Measurements from ENCODE around the gene DLGAP5. TPM values are rescaled to one million over a fixed set of nuclear protein-coding genes. Genes with fewer than 3 reads are reported as not detected.

The DLGAP5 gene
- total RNA-seq, 1 experiment from 2014 or later = 72.8 TPM

GRCh38 chr14:55152052-55152753 is 39.2 kb downstream of the DLGAP5 start:
- RAD21 ChIA-PET (ENCODE audit: low non-redundant PET in 1 of 2, low total read pairs in 2 of 2, uncharacterized antibody in 2 of 2, unreplicated experiment in 2 of 2) = no interaction called here
- Histone ChIP-seq H2AFZ (ENCODE audit: low read depth, low read length, poor library complexity, severe bottlenecking) (no peak overlapping the region), H3K9me2 (ENCODE audit: insufficient read depth) (no peaks in the 10 kb centered on the region), H3K79me2 (ENCODE audit: insufficient read depth, low read length) (no peaks in the 10 kb centered on the region), H3K4me1 (ENCODE audit: control insufficient read depth in 1 of 2, insufficient read depth in 2 of 2, low read length in 2 of 2) (no peaks in the 10 kb centered on the region), H4K20me1 (ENCODE audit: insufficient read depth) (no peaks in the 10 kb centered on the region), H3K4me3 (replicated peaks in 1 of 2; ENCODE audit: low read depth in 1 of 2, low read length in 2 of 2) (no peak overlapping the region), H3K9me3 (ENCODE audit: control insufficient read depth in 1 of 2, insufficient read depth in 1 of 2, low read depth in 1 of 2, low read length in 2 of 2) (no peaks in the 10 kb centered on the region), H3K27me3 (ENCODE audit: insufficient read depth, low read length) (no peaks in the 10 kb centered on the region), H3K9ac (ENCODE audit: low read length) (no peak overlapping the region), H3K4me2 (ENCODE audit: low read length) (no peak overlapping the region), H3K36me3 (ENCODE audit: control insufficient read depth in 1 of 2, insufficient read depth in 2 of 2, low read length in 2 of 2) (peaks cover 31 to 54% of the 10 kb centered on the region in 2 experiments), H3K27ac (ENCODE audit: low read depth, low read length) (no peak overlapping the region)
- CTCF ChIA-PET = no interaction called here
- TF ChIP-seq REST (IDR thresholded peaks at IDR 0.05; ENCODE audit: low read depth) (no peak), FOSL1 (IDR thresholded peaks at IDR 0.05; ENCODE audit: low read depth) (no peak)
- BruUV-seq (replicated peaks) = no TSS peak
- intact Hi-C loops (cut with micrococcal nuclease) = no loop called here
- ATAC-seq = no peak
- DNase-seq (ENCODE audit: low read depth, low spot score) = no peak
- POLR2A ChIA-PET = no interaction called here

GRCh38 chr14:55151601-55152000 is 39.8 kb downstream of the DLGAP5 start:
- H3K36me3 ChIP-seq (ENCODE audit: control insufficient read depth in 1 of 2, insufficient read depth in 2 of 2, low read length in 2 of 2) = peaks cover 28 to 55% of the 10 kb centered on the region in 2 experiments
- no peak for ATAC-seq
- H3K27me3 ChIP-seq (ENCODE audit: insufficient read depth, low read length) = no peaks in the 10 kb centered on the region
- no peak overlapping the region for H3K4me3 ChIP-seq (replicated peaks in 1 of 2; ENCODE audit: low read depth in 1 of 2, low read length in 2 of 2)
- H3K9me2 ChIP-seq (ENCODE audit: insufficient read depth) = no peaks in the 10 kb centered on the region
- H3K79me2 ChIP-seq (ENCODE audit: insufficient read depth, low read length) = no peaks in the 10 kb centered on the region
- BruUV-seq (replicated peaks) = no TSS peak
- no peak overlapping the region for H2AFZ ChIP-seq (ENCODE audit: low read depth, low read length, poor library complexity, severe bottlenecking)
- H3K4me1 ChIP-seq (ENCODE audit: control insufficient read depth in 1 of 2, insufficient read depth in 2 of 2, low read length in 2 of 2) = no peaks in the 10 kb centered on the region
- ChIA-PET RAD21 (ENCODE audit: low non-redundant PET in 1 of 2, low total read pairs in 2 of 2, uncharacterized antibody in 2 of 2, unreplicated experiment in 2 of 2) (no interaction called here), POLR2A (no interaction called here), CTCF (no interaction called here)
- H3K27ac ChIP-seq (ENCODE audit: low read depth, low read length) = no peak overlapping the region
- DNase-seq (ENCODE audit: low read depth, low spot score) = no peak
- no peaks in the 10 kb centered on the region for H3K9me3 ChIP-seq (ENCODE audit: control insufficient read depth in 1 of 2, insufficient read depth in 1 of 2, low read depth in 1 of 2, low read length in 2 of 2)
- no peak overlapping the region for H3K4me2 ChIP-seq (ENCODE audit: low read length)
- no peak overlapping the region for H3K9ac ChIP-seq (ENCODE audit: low read length)
- H4K20me1 ChIP-seq (ENCODE audit: insufficient read depth) = no peaks in the 10 kb centered on the region
- intact Hi-C loops (cut with micrococcal nuclease) = no loop called here
- no peak for TF ChIP-seq POLR2AphosphoS5 (IDR thresholded peaks at IDR 0.05; ENCODE audit: low read depth, low read length)
- no peak for TF ChIP-seq SP1 (IDR thresholded peaks at IDR 0.05; ENCODE audit: low read depth)
- no peak for TF ChIP-seq JUND (IDR thresholded peaks at IDR 0.05)
- TF ChIP-seq ZFX (IDR thresholded peaks at IDR 0.05) = no peak
- no peak for TF ChIP-seq TCF7L2 (IDR thresholded peaks at IDR 0.05; ENCODE audit: borderline replicate concordance, extremely low read depth, insufficient read depth, insufficient read length)
- TF ChIP-seq EZH2 (IDR thresholded peaks at IDR 0.05) = no peak
- no peak for TF ChIP-seq SRF (IDR thresholded peaks at IDR 0.05; ENCODE audit: low read depth)
- TF ChIP-seq CTCF (IDR thresholded peaks at IDR 0.05 in 2 of 3, conservative IDR thresholded peaks at IDR 0.05 in 1 of 3; ENCODE audit: borderline replicate concordance in 1 of 3, insufficient read depth in 1 of 3, low read depth in 2 of 3, low read length in 2 of 3) = no peak
- no peak for TF ChIP-seq ATF3 (IDR thresholded peaks at IDR 0.05)
- no peak for TF ChIP-seq ZBTB33 (IDR thresholded peaks at IDR 0.05; ENCODE audit: extremely low read depth, insufficient replicate concordance, low read length)
